ENCODE results near the gene NAA80. TPM values are rescaled to one million over a fixed set of nuclear protein-coding genes. Genes with fewer than 3 reads are reported as not detected.

NAA80 gene
- total RNA-seq, 1 donor from 2014 or later: 6.3 TPM

Other genes with a start within 250 kb of the NAA80 start
- gene RBM5, start 210.5 kb downstream of the NAA80 start, total RNA-seq: 124 and 127 TPM in 2 replicates
- 5.1 and 6.6 TPM in 2 replicates for gene SEMA3F, start 144.1 kb downstream of the NAA80 start, total RNA-seq
- gene GNAT1, start 107.8 kb downstream of the NAA80 start, total RNA-seq: not detected in 2 replicates
- gene SLC38A3, start 94.1 kb downstream of the NAA80 start, total RNA-seq: 0.68 and 1.9 TPM in 2 replicates
- gene GNAI2, start 63.2 kb downstream of the NAA80 start, total RNA-seq: 380 and 381 TPM in 2 replicates
- gene SEMA3B, start 30.3 kb downstream of the NAA80 start, total RNA-seq: 4.9 and 5.9 TPM in 2 replicates
- gene LSMEM2, start 20.3 kb downstream of the NAA80 start, total RNA-seq: 0.30 TPM in 1 of 2 replicates, not detected in the other
- 59.2 and 66.8 TPM in 2 replicates for gene IFRD2, start 7.0 kb downstream of the NAA80 start, total RNA-seq
- 6.3 and 6.9 TPM in 2 replicates for gene HYAL3, start within 50 bp of the NAA80 start, total RNA-seq
- gene HYAL1, start 4.2 kb upstream of the NAA80 start, total RNA-seq: 0.27 and 0.46 TPM in 2 replicates
- 42.9 and 45.8 TPM in 2 replicates for gene HYAL2, start 23.3 kb upstream of the NAA80 start, total RNA-seq
- 39.5 and 41.4 TPM in 2 replicates for gene TUSC2, start 28.8 kb upstream of the NAA80 start, total RNA-seq
- 19.5 and 26.5 TPM in 2 replicates for gene RASSF1, start 41.4 kb upstream of the NAA80 start, total RNA-seq
- gene ZMYND10, start 46.3 kb upstream of the NAA80 start, total RNA-seq: 0.39 and 0.55 TPM in 2 replicates
- 15.7 and 20.3 TPM in 2 replicates for gene NPRL2, start 51.4 kb upstream of the NAA80 start, total RNA-seq
- gene CYB561D2, start 51.5 kb upstream of the NAA80 start, total RNA-seq: 18.9 and 19.4 TPM in 2 replicates
- gene TMEM115, start 60.1 kb upstream of the NAA80 start, total RNA-seq: 48.7 and 49.8 TPM in 2 replicates
- gene CACNA2D2, start 204.2 kb upstream of the NAA80 start, total RNA-seq: 0.31 and 1.00 TPM in 2 replicates

All from astrocyte (in vitro differentiated cells and primary cell).